Uterus (tissue), 4 donors: ENCODE measurements around the gene STXBP1. TPM values are rescaled to one million over a fixed set of nuclear protein-coding genes. Genes with fewer than 3 reads are reported as not detected.
A peak's percentile ranks its signal among the peaks of the same experiment; 100 is the strongest.

Experiments used
- DNase-seq, 2 donors: peaks; one replicate each; pipeline ENCODE4 v3.0.0-alpha.2; 2019 to 2020
- H3K27ac ChIP-seq, 2 donors: fragments of 200-600 bp; sonication (generic); 1 replicate in 1 of 2; 2 replicates in 1 of 2; pipeline ENCODE4 v1.5.1; 2016 to 2018
- H3K27me3 ChIP-seq, 2 donors: fragments of 200-600 bp; sonication (generic); one replicate each; pipeline ENCODE4 v1.5.1; 2018 to 2019; ENCODE audit warnings: control low read depth in 1 of 2
- H3K36me3 ChIP-seq, 2 donors: fragments of 200-600 bp; sonication (generic); one replicate each; pipeline ENCODE4 v1.5.1; 2019; ENCODE audit warnings: control low read depth in 1 of 2
- H3K4me1 ChIP-seq, 2 donors: fragments of 200-600 bp; sonication (generic); one replicate each; pipeline ENCODE4 v1.5.1; 2018 to 2019; ENCODE audit warnings: control low read depth in 1 of 2
- H3K4me3 ChIP-seq, 2 donors: fragments of 200-600 bp; sonication (generic); 1 replicate in 1 of 2; 2 replicates in 1 of 2; pipeline ENCODE4 v1.5.1; 2018 to 2019; ENCODE audit warnings: mild to moderate bottlenecking in 1 of 2
- H3K9me3 ChIP-seq, 2 donors: fragments of 200-600 bp; sonication (generic); one replicate each; pipeline ENCODE4 v1.5.1; 2019; ENCODE audit warnings: control low read depth in 1 of 2
- CTCF ChIP-seq, 4 experiments: fragments of 200-600 bp in 2 of 4; fragments of 450-650 bp in 2 of 4; sonication (generic) in 2 of 4; IDR thresholded peaks; one replicate each; pipeline ENCODE4 v1.5.1; 2016 to 2019; ENCODE audit warnings: antibody characterized with exemption in 4 of 4, mild to moderate bottlenecking in 2 of 4, moderate library complexity in 1 of 4
- POLR2A ChIP-seq, 2 donors: fragments of 450-650 bp; IDR thresholded peaks; one replicate each; pipeline ENCODE4 v1.6.1; 2016; ENCODE audit warnings: antibody characterized with exemption in 2 of 2, mild to moderate bottlenecking in 1 of 2, moderate library complexity in 1 of 2
- intact Hi-C: fragments of 100-400 bp; cut with DNase I; formaldehyde crosslinking; loops from one replicate; pipeline ENCODE4 v1.15.1; 2023; ENCODE audit warnings: low total_unique reads
- total RNA-seq, 4 donors: library from RNA; depleted of rRNA in 3 of 4; stranded (reverse); fragments of >200 nt in 3 of 4; gene quantifications; one replicate each; pipeline versions ENCODE4 v1.1.0 to v1.2.4, GENCODE V29; 2014 to 2023
- donor health status: DM: yes; HTN: yes; CAD: no.

The STXBP1 gene
- total RNA-seq, 4 donors from 2014 or later, result 46.6 to 147 (median 99.5) TPM

GRCh38 chr9:127734747-127735529, 122.9 kb downstream of the STXBP1 start, which contains the start of gene TOR2A:
TSS of gene TOR2A (minus strand) at chr9:127735294. CDS start at chr9:127735270, 24 bp downstream.
- H3K4me3 ChIP-seq, result peak within 1 kb of the TSS; percentile 54 to 72
- H3K36me3 ChIP-seq, result no peaks in the 10 kb centered on the region
- no peaks in the 10 kb centered on the region for H3K27me3 ChIP-seq
- intact Hi-C loops, result loop anchor here (5.0 kb wide), 1 partner anchor 132 kb away; no protein-coding TSS in a partner anchor
- DNase-seq, result peak; percentile 97 to 98
- H3K27ac ChIP-seq, result peak within 1 kb of the TSS; percentile 92 to 96
- H3K9me3 ChIP-seq, result no peaks in the 10 kb centered on the region
- TF ChIP-seq POLR2A (IDR thresholded peaks at IDR 0.05) (peak; percentile 79 to 94), CTCF (IDR thresholded peaks at IDR 0.05) (peak; percentile 88 to 100 (median 96))
- H3K4me1 ChIP-seq, result no peaks in the 10 kb centered on the region

- Histone ChIP-seq H3K36me3 (no peaks in the 10 kb centered on the region), H3K27me3 (no peaks in the 10 kb centered on the region), H3K9me3 (no peaks in the 10 kb centered on the region), H3K4me1 (no peaks in the 10 kb centered on the region), H3K27ac (peak overlapping the region; percentile 26 to 92), H3K4me3 (no peak overlapping the region)
- DNase-seq, result no peak
- TF ChIP-seq POLR2A (IDR thresholded peaks at IDR 0.05) (no peak), CTCF (IDR thresholded peaks at IDR 0.05) (no peak)
- intact Hi-C loops, result loop anchor here (5.0 kb wide), 1 partner anchor 132 kb away; no protein-coding TSS in a partner anchor
Observed at GRCh38 chr9:127735530-127736185, 123.6 kb downstream of the STXBP1 start.

- Histone ChIP-seq H3K4me3 (no peak overlapping the region), H3K36me3 (no peaks in the 10 kb centered on the region), H3K27me3 (no peaks in the 10 kb centered on the region), H3K9me3 (no peaks in the 10 kb centered on the region), H3K27ac (no peak overlapping the region), H3K4me1 (no peaks in the 10 kb centered on the region)
- no peak for DNase-seq
- TF ChIP-seq CTCF (IDR thresholded peaks at IDR 0.05) (no peak), POLR2A (IDR thresholded peaks at IDR 0.05) (no peak)
- intact Hi-C loops, result loop anchor here (5.0 kb wide), 1 partner anchor 129 kb away; no protein-coding TSS in a partner anchor
Observed at GRCh38 chr9:127738666-127739065, 126.6 kb downstream of the STXBP1 start.

GRCh38 chr9:127739614-127740330, 127.7 kb downstream of the STXBP1 start:
- DNase-seq, result peak; percentile 40 to 53
- no peak for TF ChIP-seq CTCF (IDR thresholded peaks at IDR 0.05)
- no peak for TF ChIP-seq POLR2A (IDR thresholded peaks at IDR 0.05)
- Histone ChIP-seq H3K9me3 (no peaks in the 10 kb centered on the region), H3K36me3 (no peaks in the 10 kb centered on the region), H3K27me3 (no peaks in the 10 kb centered on the region), H3K4me3 (no peak overlapping the region), H3K4me1 (no peaks in the 10 kb centered on the region), H3K27ac (peak overlapping the region; percentile 61 to 72)
- intact Hi-C loops, result loop anchor here (5.0 kb wide), 1 partner anchor 128 kb away; no protein-coding TSS in a partner anchor
